Tibial nerve (tissue), 4 donors: ENCODE results near the gene LAMC2. TPM values are rescaled to one million over a fixed set of nuclear protein-coding genes. Genes with fewer than 3 reads are reported as not detected.

Experiments used
- DNase-seq, 2 donors: peaks; one replicate each; pipeline ENCODE4 v3.0.0-alpha.2; 2019; ENCODE audit warnings: low spot score in 2 of 2
- H3K27ac ChIP-seq, 4 donors: fragments of 200-600 bp; sonication (generic) in 3 of 4; one replicate each; pipeline ENCODE4 v1.5.1; 2017 to 2019; ENCODE audit warnings: mild to moderate bottlenecking in 1 of 4
- H3K27me3 ChIP-seq, 2 donors: fragments of 200-600 bp; sonication (generic) in 1 of 2; one replicate each; pipeline versions ENCODE4 v1.5.1 to v1.6.0; 2017 to 2019
- H3K36me3 ChIP-seq, 3 donors: fragments of 200-600 bp; sonication (generic); one replicate each; pipeline ENCODE4 v1.5.1; 2018 to 2019
- H3K4me1 ChIP-seq, 4 donors: fragments of 200-600 bp; sonication (generic) in 3 of 4; one replicate each; pipeline ENCODE4 v1.5.1; 2017 to 2019
- H3K4me3 ChIP-seq, 4 donors: fragments of 200-600 bp; sonication (generic) in 3 of 4; one replicate each; pipeline ENCODE4 v1.5.1; 2017 to 2019; ENCODE audit warnings: mild to moderate bottlenecking in 1 of 4, moderate library complexity in 1 of 4
- H3K9me3 ChIP-seq, 4 donors: fragments of 200-600 bp; sonication (generic) in 3 of 4; one replicate each; pipeline ENCODE4 v1.5.1; 2017 to 2019
- EP300 ChIP-seq, 2 donors: sonication (generic); formaldehyde crosslinking; IDR thresholded peaks; one replicate each; pipeline ENCODE4 v1.6.1; 2017; ENCODE audit warnings: antibody characterized with exemption in 2 of 2, mild to moderate bottlenecking in 1 of 2
- POLR2A ChIP-seq, 2 donors: fragments of 450-650 bp; IDR thresholded peaks; one replicate each; pipeline ENCODE4 v1.6.1; 2017; ENCODE audit warnings: antibody characterized with exemption in 2 of 2, mild to moderate bottlenecking in 2 of 2, moderate library complexity in 2 of 2
- WGBS, 2 donors: methylation state at CpG; one replicate each; pipeline ENCODE4 v1.1.5; 2018; 5-methylcytosine and 5-hydroxymethylcytosine counted together
- total RNA-seq, 4 donors: library from RNA; depleted of rRNA; stranded (reverse); fragments of >200 nt; gene quantifications; one replicate each; pipeline ENCODE4 v1.1.0, GENCODE V29; 2016
- TF ChIP-seq, protein P1 (sequence below), 5 experiments: fragments of 200-600 bp in 3 of 5; fragments of 450-650 bp in 2 of 5; sonication (generic) in 3 of 5; IDR thresholded peaks; one replicate each; pipeline ENCODE4 v1.5.1; 2016 to 2019; ENCODE audit warnings: antibody characterized with exemption in 5 of 5, mild to moderate bottlenecking in 3 of 5, moderate library complexity in 2 of 5

LAMC2 gene
- total RNA-seq, 4 donors from 2014 or later: 4.5 to 11.9 (median 8.1) TPM

DNA sequence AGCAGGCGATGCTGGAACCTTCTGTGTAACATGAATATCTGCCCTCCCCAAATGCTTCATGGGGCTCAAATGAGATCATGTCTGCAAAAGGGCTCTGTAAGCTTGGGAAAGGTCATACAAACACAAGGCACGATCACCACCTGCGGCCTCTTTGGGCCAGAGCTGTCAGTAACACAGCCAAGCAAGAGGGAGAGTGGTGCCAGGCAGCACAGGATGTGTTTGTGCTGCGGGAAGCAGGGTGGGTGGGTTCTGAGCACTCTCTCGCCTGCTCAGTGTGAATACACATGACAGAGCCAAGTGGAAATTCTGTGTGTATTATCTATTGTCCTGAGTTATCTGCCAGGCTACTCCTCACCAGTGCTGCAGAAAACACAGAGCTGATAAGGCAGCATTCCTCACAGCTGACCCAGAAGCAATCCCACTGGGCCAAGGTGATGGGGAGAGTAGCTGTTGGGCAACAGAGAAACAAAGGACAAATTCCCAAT, 101.2 kb downstream of the LAMC2 start:
- no peaks in the 10 kb centered on the region for H3K9me3 ChIP-seq
- DNase-seq: no peak
- peaks cover 0 to 44% (median 4%) of the 10 kb centered on the region in 4 donors for H3K4me1 ChIP-seq
- TF ChIP-seq POLR2A (IDR thresholded peaks at IDR 0.05) (no peak), EP300 (IDR thresholded peaks at IDR 0.05) (no peak)
- TF ChIP-seq, protein P1, sequence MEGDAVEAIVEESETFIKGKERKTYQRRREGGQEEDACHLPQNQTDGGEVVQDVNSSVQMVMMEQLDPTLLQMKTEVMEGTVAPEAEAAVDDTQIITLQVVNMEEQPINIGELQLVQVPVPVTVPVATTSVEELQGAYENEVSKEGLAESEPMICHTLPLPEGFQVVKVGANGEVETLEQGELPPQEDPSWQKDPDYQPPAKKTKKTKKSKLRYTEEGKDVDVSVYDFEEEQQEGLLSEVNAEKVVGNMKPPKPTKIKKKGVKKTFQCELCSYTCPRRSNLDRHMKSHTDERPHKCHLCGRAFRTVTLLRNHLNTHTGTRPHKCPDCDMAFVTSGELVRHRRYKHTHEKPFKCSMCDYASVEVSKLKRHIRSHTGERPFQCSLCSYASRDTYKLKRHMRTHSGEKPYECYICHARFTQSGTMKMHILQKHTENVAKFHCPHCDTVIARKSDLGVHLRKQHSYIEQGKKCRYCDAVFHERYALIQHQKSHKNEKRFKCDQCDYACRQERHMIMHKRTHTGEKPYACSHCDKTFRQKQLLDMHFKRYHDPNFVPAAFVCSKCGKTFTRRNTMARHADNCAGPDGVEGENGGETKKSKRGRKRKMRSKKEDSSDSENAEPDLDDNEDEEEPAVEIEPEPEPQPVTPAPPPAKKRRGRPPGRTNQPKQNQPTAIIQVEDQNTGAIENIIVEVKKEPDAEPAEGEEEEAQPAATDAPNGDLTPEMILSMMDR (IDR thresholded peaks at IDR 0.05): no peak
- no peaks in the 10 kb centered on the region for H3K36me3 ChIP-seq
- no peaks in the 10 kb centered on the region for H3K27me3 ChIP-seq
- peak overlapping the region in 2 of 4 donors; percentile 36 to 50 for H3K27ac ChIP-seq
- no peak overlapping the region for H3K4me3 ChIP-seq
- WGBS, 2 donors: 38 to 39% methylated on average over 5 of the region's 5 CpGs

DNA sequence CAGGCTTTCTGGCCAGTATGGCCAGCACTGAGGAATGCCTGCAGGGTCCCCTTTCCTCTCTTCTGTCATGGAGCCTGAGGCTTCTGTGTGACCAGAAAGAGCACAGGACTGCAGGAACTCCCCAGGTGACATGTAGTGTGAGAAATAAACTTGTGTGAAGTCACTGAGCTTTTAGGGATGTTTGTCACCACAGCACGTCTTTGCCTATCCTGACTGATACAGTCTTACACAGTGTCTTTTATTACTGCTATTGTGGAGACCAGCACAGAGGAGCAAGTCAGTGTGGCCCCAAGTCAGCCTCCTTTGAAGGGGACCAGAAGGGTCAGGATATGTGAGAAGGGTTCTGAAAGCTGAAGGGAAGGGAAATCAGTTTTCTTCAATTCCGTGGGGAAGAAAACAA, 102.5 kb downstream of the LAMC2 start:
- Histone ChIP-seq H3K9me3 (no peaks in the 10 kb centered on the region), H3K4me1 (peaks cover 0 to 33% (median 0%) of the 10 kb centered on the region in 4 donors), H3K4me3 (no peak overlapping the region), H3K27me3 (no peaks in the 10 kb centered on the region), H3K27ac (no peak overlapping the region), H3K36me3 (no peaks in the 10 kb centered on the region)
- WGBS, 2 donors: 70 to 90% methylated on average over 2 of the region's 2 CpGs
- TF ChIP-seq, protein P1 (IDR thresholded peaks at IDR 0.05): no peak
- TF ChIP-seq POLR2A (IDR thresholded peaks at IDR 0.05): no peak
- TF ChIP-seq EP300 (IDR thresholded peaks at IDR 0.05): no peak
- DNase-seq: no peak

DNA sequence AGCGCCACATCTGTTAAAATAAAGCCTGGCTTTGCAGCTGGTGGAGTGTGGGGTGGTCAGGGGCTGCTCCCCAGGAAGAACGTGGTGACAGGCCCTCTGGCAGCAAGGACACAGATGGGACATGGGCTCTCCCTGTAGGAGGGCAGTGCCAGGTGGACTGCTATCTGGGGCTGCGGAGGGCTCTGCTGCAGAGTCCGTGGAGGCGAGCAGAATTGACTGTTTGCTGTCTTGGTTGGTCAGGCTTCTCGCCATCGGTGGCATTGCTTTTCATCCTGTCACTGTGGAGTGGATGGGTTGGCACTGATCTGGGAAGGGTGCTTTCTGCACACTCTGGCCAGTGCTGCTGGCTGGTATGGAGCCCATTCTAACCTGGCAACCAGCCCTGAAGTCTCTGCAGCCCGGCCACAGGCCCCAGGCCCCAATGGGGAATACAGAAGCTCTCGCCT, 103.0 kb downstream of the LAMC2 start:
- no peaks in the 10 kb centered on the region for H3K36me3 ChIP-seq
- no peaks in the 10 kb centered on the region for H3K9me3 ChIP-seq
- H3K4me1 ChIP-seq: peaks cover 0 to 28% (median 0%) of the 10 kb centered on the region in 4 donors
- no peak overlapping the region for H3K27ac ChIP-seq
- WGBS, 2 donors: 75 to 88% methylated on average over 9 of the region's 9 CpGs
- TF ChIP-seq, protein P1 (IDR thresholded peaks at IDR 0.05): no peak
- no peak for DNase-seq
- H3K27me3 ChIP-seq: no peaks in the 10 kb centered on the region
- no peak overlapping the region for H3K4me3 ChIP-seq

DNA sequence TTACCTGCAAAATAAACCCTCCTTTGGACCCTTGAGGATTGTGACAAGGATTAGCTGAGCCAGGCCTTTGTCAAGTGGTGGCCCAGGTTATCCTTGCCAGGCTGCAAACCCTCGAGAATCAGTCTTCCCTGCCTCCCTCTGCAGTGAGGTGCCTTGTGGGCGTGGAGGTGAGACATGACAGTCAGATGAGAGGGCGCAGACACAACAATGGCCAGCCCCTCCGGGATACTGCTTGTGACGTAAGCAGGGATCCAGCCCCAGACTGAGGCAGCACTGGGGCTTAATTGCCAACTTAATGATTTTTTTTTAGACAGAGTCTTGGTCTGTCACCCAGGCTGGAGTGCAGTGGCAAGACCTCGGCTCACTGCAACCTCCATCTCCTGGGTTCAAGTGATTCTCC, 104.6 kb downstream of the LAMC2 start:
- H3K27ac ChIP-seq: no peak overlapping the region
- no peak overlapping the region for H3K4me3 ChIP-seq
- H3K9me3 ChIP-seq: no peaks in the 10 kb centered on the region
- 80 to 95% methylated on average over 6 of the region's 6 CpGs for WGBS, 2 donors
- no peak for DNase-seq
- no peaks in the 10 kb centered on the region for H3K36me3 ChIP-seq
- TF ChIP-seq POLR2A (IDR thresholded peaks at IDR 0.05) (no peak), EP300 (IDR thresholded peaks at IDR 0.05) (no peak)
- TF ChIP-seq, protein P1 (IDR thresholded peaks at IDR 0.05): no peak
- H3K4me1 ChIP-seq: peaks cover 0 to 28% (median 0%) of the 10 kb centered on the region in 4 donors
- no peaks in the 10 kb centered on the region for H3K27me3 ChIP-seq

DNA sequence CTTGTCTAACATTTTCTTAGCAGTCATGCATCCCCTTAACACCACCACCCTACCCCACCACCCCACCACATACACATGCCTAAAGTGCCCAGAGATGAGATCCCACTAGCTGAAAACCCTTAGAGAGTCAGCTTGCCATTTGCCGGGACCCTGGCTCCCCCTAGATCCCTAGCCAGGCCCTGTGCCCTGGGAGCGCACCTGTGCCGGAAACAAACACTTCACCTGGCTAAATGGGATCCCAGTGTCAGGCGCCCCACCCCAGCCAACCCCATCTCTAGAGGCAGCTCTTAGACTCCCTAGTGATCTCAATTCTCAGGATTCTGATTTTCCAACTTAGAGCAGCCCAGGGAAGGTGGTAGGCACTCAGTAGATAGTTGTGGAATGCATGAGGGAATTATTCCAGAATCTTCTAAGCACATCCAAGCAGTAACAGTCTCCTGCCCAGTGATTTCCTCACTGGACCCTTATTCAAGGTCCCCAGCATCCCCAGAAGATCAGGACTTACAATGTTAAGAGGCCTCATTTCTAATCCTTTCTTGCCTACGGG, 105.2 kb downstream of the LAMC2 start:
- 82 to 89% methylated on average over 5 of the region's 5 CpGs for WGBS, 2 donors
- DNase-seq: no peak

More for the DNA sequence above, 105.2 kb downstream of the LAMC2 start:
- Histone ChIP-seq H3K9me3 (no peaks in the 10 kb centered on the region), H3K4me3 (no peak overlapping the region), H3K27ac (peak overlapping the region in 2 of 4 donors; percentile 7 to 70), H3K36me3 (no peaks in the 10 kb centered on the region), H3K4me1 (peaks cover 0 to 28% (median 0%) of the 10 kb centered on the region in 4 donors), H3K27me3 (no peaks in the 10 kb centered on the region)
- TF ChIP-seq, protein P1 (IDR thresholded peaks at IDR 0.05): no peak
- TF ChIP-seq POLR2A (IDR thresholded peaks at IDR 0.05): no peak
- TF ChIP-seq EP300 (IDR thresholded peaks at IDR 0.05): no peak
